GM21423 (cell line): ENCODE measurements around the gene HOXC6.
"Not testable (repeated sequence)": the region's sequence is repeated elsewhere in the genome, so short reads cannot be mapped to it uniquely, and the experiment has no call there.

Source experiments
- ATAC-seq: cut with Tn5 transposase; IDR thresholded peaks from one replicate; pipeline ENCODE4 v1.9.1; 2021; ENCODE audit warnings: mild to moderate bottlenecking, moderate library complexity; ENCODE audit not compliant: unreplicated experiment

The HOXC6 gene

DNA sequence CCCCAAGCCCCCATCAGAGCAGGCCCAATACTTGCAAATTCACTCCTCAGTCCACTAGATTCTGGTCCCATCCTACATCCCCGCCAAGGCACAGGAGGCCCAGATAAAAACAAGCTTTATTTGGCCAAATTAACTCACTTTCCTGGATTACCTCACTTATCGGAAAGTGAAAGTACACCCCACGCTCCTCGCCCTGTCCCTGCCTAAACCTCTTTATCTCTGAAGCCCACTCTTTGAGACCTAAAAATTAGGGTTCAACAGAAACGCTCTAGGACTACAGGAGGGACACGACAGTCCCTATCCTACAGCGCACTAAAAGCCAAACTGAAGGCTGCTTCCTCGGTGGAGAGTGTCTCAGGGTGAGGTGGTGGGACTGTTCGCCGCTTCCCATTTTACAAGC is 49.6 kb downstream of the HOXC6 start:
- ATAC-seq = not testable (repeated sequence)

DNA sequence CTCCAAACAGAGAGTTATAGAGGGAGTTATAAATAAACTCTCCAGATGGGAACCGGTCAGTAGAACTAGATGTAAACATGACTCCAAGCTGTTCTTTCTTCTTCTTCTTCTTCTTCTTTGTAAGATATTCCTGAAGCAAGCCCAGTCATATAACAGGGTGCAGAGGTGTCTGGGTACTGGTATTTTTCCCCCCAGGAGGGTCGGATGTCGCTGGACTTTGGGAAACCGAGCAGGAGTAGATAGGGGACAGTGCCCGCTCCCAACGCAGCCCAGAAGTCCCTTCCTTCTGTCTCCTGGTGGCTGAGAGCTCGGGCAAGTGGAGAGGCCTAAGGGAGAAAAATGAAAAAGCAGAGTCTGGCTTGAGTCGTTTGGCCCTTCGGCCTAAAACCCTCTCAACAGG is 50.9 kb downstream of the HOXC6 start:
- not testable (repeated sequence) for ATAC-seq
